GM12878 (cell line): ENCODE data around the gene IRF2.

Experiments
- EZH2 ChIP-seq: IDR thresholded peaks from 2 replicates; pipeline ENCODE4 v1.6.1; 2012; ENCODE audit warnings: low read depth, mild to moderate bottlenecking, control low read depth, inconsistent platforms, low read length, borderline replicate concordance; ENCODE audit not compliant: control insufficient read depth
- MYC ChIP-seq: IDR thresholded peaks from 2 replicates; pipeline ENCODE4 v1.6.1; 2011; ENCODE audit warnings: mild to moderate bottlenecking, low read length, moderate library complexity, inconsistent platforms; ENCODE audit not compliant: insufficient read depth, insufficient replicate concordance, insufficient read length, severe bottlenecking
- TF ChIP-seq, protein P1 (sequence below), 3 experiments: IDR thresholded peaks in 2 of 3; conservative IDR thresholded peaks in 1 of 3; 2 replicates each; pipeline ENCODE4 v1.5.1; 2011; ENCODE audit warnings: low read depth in 3 of 3, low read length in 3 of 3, mild to moderate bottlenecking in 3 of 3, control low read depth in 2 of 3, moderate library complexity in 2 of 3, inconsistent platforms in 1 of 3, mixed read lengths in 1 of 3; ENCODE audit not compliant: control insufficient read depth in 2 of 3, insufficient read depth in 1 of 3; ENCODE audit errors: extremely low read depth in 1 of 3
- TF ChIP-seq, protein P2 (sequence below): IDR thresholded peaks from 2 replicates; pipeline ENCODE4 v1.6.1; 2012; ENCODE audit warnings: low read depth, low read length, improper control_type of control experiment

DNA sequence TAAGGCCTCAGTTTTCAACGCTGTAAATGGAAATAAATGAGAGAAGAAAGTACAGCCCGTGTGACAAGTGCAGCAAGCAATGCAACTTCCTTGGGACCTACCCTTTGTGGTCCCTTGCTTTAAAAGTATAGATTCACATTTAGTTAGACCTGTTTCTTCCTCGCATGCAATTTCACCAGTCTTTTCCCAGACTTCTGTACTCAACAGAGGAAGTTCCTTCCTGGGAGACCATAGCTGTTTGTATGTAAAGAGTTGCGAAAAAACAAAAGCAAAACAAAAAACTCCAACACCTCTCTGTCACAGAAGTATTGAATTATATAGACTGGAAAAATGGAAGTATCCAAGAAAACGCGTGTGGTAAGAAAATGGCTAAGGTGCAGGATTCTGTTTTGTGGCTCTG, 1.1 kb upstream of the IRF2 start:
- TF ChIP-seq MYC (no peak), EZH2 (no peak)
- TF ChIP-seq, protein P1, sequence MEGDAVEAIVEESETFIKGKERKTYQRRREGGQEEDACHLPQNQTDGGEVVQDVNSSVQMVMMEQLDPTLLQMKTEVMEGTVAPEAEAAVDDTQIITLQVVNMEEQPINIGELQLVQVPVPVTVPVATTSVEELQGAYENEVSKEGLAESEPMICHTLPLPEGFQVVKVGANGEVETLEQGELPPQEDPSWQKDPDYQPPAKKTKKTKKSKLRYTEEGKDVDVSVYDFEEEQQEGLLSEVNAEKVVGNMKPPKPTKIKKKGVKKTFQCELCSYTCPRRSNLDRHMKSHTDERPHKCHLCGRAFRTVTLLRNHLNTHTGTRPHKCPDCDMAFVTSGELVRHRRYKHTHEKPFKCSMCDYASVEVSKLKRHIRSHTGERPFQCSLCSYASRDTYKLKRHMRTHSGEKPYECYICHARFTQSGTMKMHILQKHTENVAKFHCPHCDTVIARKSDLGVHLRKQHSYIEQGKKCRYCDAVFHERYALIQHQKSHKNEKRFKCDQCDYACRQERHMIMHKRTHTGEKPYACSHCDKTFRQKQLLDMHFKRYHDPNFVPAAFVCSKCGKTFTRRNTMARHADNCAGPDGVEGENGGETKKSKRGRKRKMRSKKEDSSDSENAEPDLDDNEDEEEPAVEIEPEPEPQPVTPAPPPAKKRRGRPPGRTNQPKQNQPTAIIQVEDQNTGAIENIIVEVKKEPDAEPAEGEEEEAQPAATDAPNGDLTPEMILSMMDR (IDR thresholded peaks at IDR 0.05 in 2 of 3, conservative IDR thresholded peaks at IDR 0.05 in 1 of 3; ENCODE audit: control insufficient read depth in 2 of 3, extremely low read depth in 1 of 3, insufficient read depth in 1 of 3, low read depth in 3 of 3, low read length in 3 of 3) = no peak
- TF ChIP-seq, protein P2, sequence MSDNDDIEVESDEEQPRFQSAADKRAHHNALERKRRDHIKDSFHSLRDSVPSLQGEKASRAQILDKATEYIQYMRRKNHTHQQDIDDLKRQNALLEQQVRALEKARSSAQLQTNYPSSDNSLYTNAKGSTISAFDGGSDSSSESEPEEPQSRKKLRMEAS = no peak
